Calu3 (cell line): ENCODE results near the gene GBP5. TPM values are rescaled to one million over a fixed set of nuclear protein-coding genes. Genes with fewer than 3 reads are reported as not detected.

Experiments
- BruUV-seq: library from RNA; stranded (reverse); fragments of 400-500 nt; replicated peaks from 2 replicates; lab custom pipeline; 2021; lab: Mats Ljungman, UMichigan
- CTCF ChIA-PET: fragments of 300-600 bp; sonication (Branson Sonifier 250); formaldehyde crosslinking; loops from one replicate; lab custom pipeline; 2022; ENCODE audit warnings: antibody characterized with exemption; lab: Charles Lee
- DNase-seq: peaks from one replicate; pipeline ENCODE4 v3.0.0; 2022
- H3K27ac Mint-ChIP-seq: one replicate; pipeline ENCODE4 v1.8.0; 2022; ENCODE audit warnings: mixed read lengths; ENCODE audit not compliant: unreplicated experiment
- H3K27me3 Mint-ChIP-seq: one replicate; pipeline ENCODE4 v1.8.0; 2022; ENCODE audit warnings: mixed read lengths; ENCODE audit not compliant: unreplicated experiment
- H3K36me3 Mint-ChIP-seq: one replicate; pipeline ENCODE4 v1.8.0; 2022; ENCODE audit warnings: mild to moderate bottlenecking, moderate library complexity, mixed read lengths; ENCODE audit not compliant: insufficient read depth, unreplicated experiment
- H3K4me1 Mint-ChIP-seq: one replicate; pipeline ENCODE4 v1.8.0; 2022; ENCODE audit warnings: mild to moderate bottlenecking, low read depth, mixed read lengths; ENCODE audit not compliant: unreplicated experiment
- H3K4me3 Mint-ChIP-seq: one replicate; pipeline ENCODE4 v1.8.0; 2022; ENCODE audit warnings: mild to moderate bottlenecking, low read depth, moderate library complexity, mixed read lengths; ENCODE audit not compliant: unreplicated experiment
- H3K9me3 Mint-ChIP-seq: one replicate; pipeline ENCODE4 v1.8.0; 2022; ENCODE audit warnings: low read depth, mixed read lengths; ENCODE audit not compliant: unreplicated experiment
- CTCF ChIP-seq: fragments of 200-600 bp; IDR thresholded peaks from one replicate; pipeline ENCODE4 v1.8.0; 2022; ENCODE audit warnings: antibody characterized with exemption; ENCODE audit not compliant: unreplicated experiment
- intact Hi-C: fragments of 100-400 bp; cut with micrococcal nuclease; formaldehyde crosslinking; loops from one replicate; pipeline ENCODE4 v1.10.0; 2022; ENCODE audit not compliant: unreplicated experiment
- total RNA-seq: library from RNA; stranded (reverse); gene quantifications from 2 replicates; pipeline ENCODE4 v1.2.3, GENCODE V29; 2022

GBP5 gene
- total RNA-seq, 1 experiment from 2014 or later: not detected

DNA sequence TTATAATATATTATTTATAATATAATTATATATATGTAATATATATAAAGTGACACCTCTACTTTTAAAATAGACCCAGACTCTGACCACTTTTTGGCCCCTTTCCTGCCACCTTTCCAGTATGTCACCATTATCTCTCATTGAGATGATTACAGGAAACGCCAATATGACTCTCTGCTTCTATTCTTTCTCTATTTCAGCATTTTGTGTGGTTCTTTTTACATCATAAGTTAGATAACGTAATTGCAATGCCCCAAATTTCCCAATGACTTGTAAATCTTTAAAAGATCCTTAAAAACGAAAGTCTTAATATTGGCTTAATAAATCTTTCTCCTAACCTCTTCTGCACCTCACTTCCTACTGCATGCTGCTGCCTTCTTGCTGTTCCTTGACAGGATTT, 8.1 kb upstream of the GBP5 start:
- no peaks in the 10 kb centered on the region for H3K36me3 Mint-ChIP-seq
- BruUV-seq: no TSS peak

DNA sequence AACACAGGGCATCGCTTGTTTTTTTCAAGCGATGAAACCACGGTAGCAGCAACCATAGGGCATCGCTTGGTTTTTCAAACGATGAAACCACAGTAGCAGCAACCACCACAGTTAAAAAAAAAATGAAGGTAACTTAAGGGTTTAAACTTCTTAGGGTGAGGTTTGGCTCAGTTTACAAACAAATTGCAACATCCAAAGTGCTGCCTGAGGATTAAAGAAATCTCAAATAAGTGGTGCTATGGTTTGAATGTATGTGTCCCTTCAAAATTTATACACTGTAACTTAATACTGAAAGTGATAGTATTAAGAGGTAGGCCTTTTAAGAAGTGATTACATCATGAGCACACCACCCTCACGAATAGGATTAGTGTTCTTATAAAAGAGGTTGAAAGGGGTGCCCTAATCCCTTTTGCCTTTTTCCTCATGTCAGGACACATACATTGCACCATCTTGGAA, 6.4 kb upstream of the GBP5 start:
- Mint-ChIP-seq H3K9me3 (no peaks in the 10 kb centered on the region), H3K36me3 (no peaks in the 10 kb centered on the region), H3K27ac (no peak overlapping the region), H3K4me3 (no peak overlapping the region), H3K27me3 (no peaks in the 10 kb centered on the region), H3K4me1 (no peaks in the 10 kb centered on the region)
- CTCF ChIA-PET: no interaction called here
- no peak for TF ChIP-seq CTCF
- intact Hi-C loops: no loop called here
- no peak for DNase-seq
- BruUV-seq: no TSS peak

More for the DNA sequence above, 8.1 kb upstream of the GBP5 start:
- Mint-ChIP-seq H3K4me1 (no peaks in the 10 kb centered on the region), H3K9me3 (no peaks in the 10 kb centered on the region), H3K4me3 (no peak overlapping the region), H3K27me3 (no peaks in the 10 kb centered on the region), H3K27ac (no peak overlapping the region)
- no peak for TF ChIP-seq CTCF
- intact Hi-C loops: no loop called here
- no peak for DNase-seq
- CTCF ChIA-PET: no interaction called here

- H3K27me3 Mint-ChIP-seq: no peaks in the 10 kb centered on the region
- intact Hi-C loops: no loop called here
- no TSS peak for BruUV-seq
- no peak for TF ChIP-seq CTCF
- CTCF ChIA-PET: no interaction called here
- no peaks in the 10 kb centered on the region for H3K4me1 Mint-ChIP-seq
- no peaks in the 10 kb centered on the region for H3K36me3 Mint-ChIP-seq
- no peak overlapping the region for H3K4me3 Mint-ChIP-seq
- H3K27ac Mint-ChIP-seq: no peak overlapping the region
- no peak for DNase-seq
- H3K9me3 Mint-ChIP-seq: no peaks in the 10 kb centered on the region
These were observed 5.1 kb upstream of the GBP5 start for GRCh38 chr1:89277725-89278124.

GRCh38 chr1:89276690-89277089, 4.0 kb upstream of the GBP5 start:
- CTCF ChIA-PET: interaction anchor here (0.7 kb wide), 1 partner anchor 85 kb away, joined by 4 read pairs; no protein-coding TSS in a partner anchor
- no peaks in the 10 kb centered on the region for H3K4me1 Mint-ChIP-seq
- H3K36me3 Mint-ChIP-seq: no peaks in the 10 kb centered on the region
- H3K9me3 Mint-ChIP-seq: peaks cover 3% of the 10 kb centered on the region
- H3K27ac Mint-ChIP-seq: no peak overlapping the region
- BruUV-seq: no TSS peak
- no peaks in the 10 kb centered on the region for H3K27me3 Mint-ChIP-seq
- intact Hi-C loops: no loop called here
- no peak for TF ChIP-seq CTCF
- no peak for DNase-seq
- no peak overlapping the region for H3K4me3 Mint-ChIP-seq
